Tibial nerve (tissue), 4 donors: ENCODE measurements around the gene PIAS2.

Experiments used
- EP300 ChIP-seq, 2 donors: sonication (generic); formaldehyde crosslinking; IDR thresholded peaks; one replicate each; pipeline ENCODE4 v1.6.1; 2017; ENCODE audit warnings: antibody characterized with exemption in 2 of 2, mild to moderate bottlenecking in 1 of 2
- POLR2A ChIP-seq, 2 donors: fragments of 450-650 bp; IDR thresholded peaks; one replicate each; pipeline ENCODE4 v1.6.1; 2017; ENCODE audit warnings: antibody characterized with exemption in 2 of 2, mild to moderate bottlenecking in 2 of 2, moderate library complexity in 2 of 2
- TF ChIP-seq, protein P1 (sequence below), 5 experiments: fragments of 200-600 bp in 3 of 5; fragments of 450-650 bp in 2 of 5; sonication (generic) in 3 of 5; IDR thresholded peaks; one replicate each; pipeline ENCODE4 v1.5.1; 2016 to 2019; ENCODE audit warnings: antibody characterized with exemption in 5 of 5, mild to moderate bottlenecking in 3 of 5, moderate library complexity in 2 of 5

DNA sequence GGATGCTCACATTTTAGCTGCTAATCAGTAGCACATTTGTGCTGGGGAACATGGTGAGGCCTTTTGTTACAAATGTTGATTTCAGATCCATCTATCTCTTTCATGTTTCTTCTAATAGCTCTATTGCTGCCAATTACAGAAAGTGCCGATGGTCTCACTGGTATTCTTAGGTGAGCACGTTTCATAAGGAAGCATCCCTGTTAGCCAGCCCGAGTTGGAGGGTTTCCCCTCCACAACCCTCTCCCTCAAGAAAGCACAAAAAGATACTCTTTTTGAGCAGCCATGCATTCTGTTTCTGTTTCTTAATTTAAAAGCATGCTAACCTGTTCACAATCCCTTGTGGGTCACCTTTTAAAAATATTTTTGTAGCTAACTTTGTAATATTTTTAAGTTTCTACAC, 129.6 kb downstream of the PIAS2 start:
- TF ChIP-seq EP300 (IDR thresholded peaks at IDR 0.05) (no peak), POLR2A (IDR thresholded peaks at IDR 0.05) (no peak)
- TF ChIP-seq, protein P1, sequence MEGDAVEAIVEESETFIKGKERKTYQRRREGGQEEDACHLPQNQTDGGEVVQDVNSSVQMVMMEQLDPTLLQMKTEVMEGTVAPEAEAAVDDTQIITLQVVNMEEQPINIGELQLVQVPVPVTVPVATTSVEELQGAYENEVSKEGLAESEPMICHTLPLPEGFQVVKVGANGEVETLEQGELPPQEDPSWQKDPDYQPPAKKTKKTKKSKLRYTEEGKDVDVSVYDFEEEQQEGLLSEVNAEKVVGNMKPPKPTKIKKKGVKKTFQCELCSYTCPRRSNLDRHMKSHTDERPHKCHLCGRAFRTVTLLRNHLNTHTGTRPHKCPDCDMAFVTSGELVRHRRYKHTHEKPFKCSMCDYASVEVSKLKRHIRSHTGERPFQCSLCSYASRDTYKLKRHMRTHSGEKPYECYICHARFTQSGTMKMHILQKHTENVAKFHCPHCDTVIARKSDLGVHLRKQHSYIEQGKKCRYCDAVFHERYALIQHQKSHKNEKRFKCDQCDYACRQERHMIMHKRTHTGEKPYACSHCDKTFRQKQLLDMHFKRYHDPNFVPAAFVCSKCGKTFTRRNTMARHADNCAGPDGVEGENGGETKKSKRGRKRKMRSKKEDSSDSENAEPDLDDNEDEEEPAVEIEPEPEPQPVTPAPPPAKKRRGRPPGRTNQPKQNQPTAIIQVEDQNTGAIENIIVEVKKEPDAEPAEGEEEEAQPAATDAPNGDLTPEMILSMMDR (IDR thresholded peaks at IDR 0.05), result no peak
